ENCODE data around the gene KCTD2. TPM values are rescaled to one million over a fixed set of nuclear protein-coding genes. Genes with fewer than 3 reads are reported as not detected.

Gene KCTD2
- total and polyA plus RNA-seq, 9 of the 15 experiments (the other 6 are each of a cell fraction or from before 2014, with no cell fraction given): 1.7 to 32.9 (median 15.8) TPM

GRCh38 chr17:75074532-75074931 is 27.5 kb downstream of the KCTD2 start (continued):
- TF ChIP-seq ZBTB12 (CRISPR knock-in tag; IDR thresholded peaks at IDR 0.05): no peak
- TF ChIP-seq ZNF512 (tag; IDR thresholded peaks at IDR 0.05): no peak
- no peak for TF ChIP-seq MCM7 (IDR thresholded peaks at IDR 0.05)
- no peak for TF ChIP-seq DDX20 (tag; IDR thresholded peaks at IDR 0.05; ENCODE audit: low read depth)
- TF ChIP-seq KDM1A (IDR thresholded peaks at IDR 0.05): peak; percentile 37 to 62; a peak in 2 of 4 replicates
- no peak for TF ChIP-seq TSC22D4 (tag; IDR thresholded peaks at IDR 0.05)
- no peak for TF ChIP-seq CREM (IDR thresholded peaks at IDR 0.05; ENCODE audit: low read depth)
- TF ChIP-seq TBL1XR1 (IDR thresholded peaks at IDR 0.05; ENCODE audit: low read length in 2 of 2): no peak
- no peak for TF ChIP-seq HMG20A (CRISPR knock-in tag; conservative IDR thresholded peaks at IDR 0.05)
- TF ChIP-seq HDAC2 (IDR thresholded peaks at IDR 0.05): 0 out of 2 replicates have a peak, but pooled peaks have one; percentile 35
- no peak for TF ChIP-seq ZNF24 (IDR thresholded peaks at IDR 0.05)
- no peak for TF ChIP-seq ASH1L (IDR thresholded peaks at IDR 0.05; ENCODE audit: borderline replicate concordance, low read depth, partially characterized antibody)
- no peak for TF ChIP-seq EGR1 (conservative IDR thresholded peaks at IDR 0.05)
- no peak for TF ChIP-seq TCF7 (IDR thresholded peaks at IDR 0.05; ENCODE audit: borderline replicate concordance)
- no peak for TF ChIP-seq ARID3B (CRISPR knock-in tag; IDR thresholded peaks at IDR 0.05; ENCODE audit: borderline replicate concordance)
- TF ChIP-seq NR1H2 (CRISPR knock-in tag; IDR thresholded peaks at IDR 0.05): no peak
- TF ChIP-seq SREBF2 (CRISPR knock-in tag; IDR thresholded peaks at IDR 0.05): no peak
- no peak for TF ChIP-seq RBM15 (IDR thresholded peaks at IDR 0.05; ENCODE audit: insufficient read depth, low read length)
- no peak for TF ChIP-seq ZNF232 (CRISPR knock-in tag; IDR thresholded peaks at IDR 0.05)
- no peak for TF ChIP-seq CGGBP1 (CRISPR knock-in tag; IDR thresholded peaks at IDR 0.05)
- TF ChIP-seq MCM2 (IDR thresholded peaks at IDR 0.05; ENCODE audit: low read depth): no peak
- TF ChIP-seq ZNF324 (CRISPR knock-in tag; IDR thresholded peaks at IDR 0.05): no peak
- no peak for TF ChIP-seq MBD2 (IDR thresholded peaks at IDR 0.05; ENCODE audit: borderline replicate concordance, low read depth)
- TF ChIP-seq ZNF79 (CRISPR knock-in tag; IDR thresholded peaks at IDR 0.05; ENCODE audit: low read depth): no peak
- TF ChIP-seq BHLHE40 (IDR thresholded peaks at IDR 0.05; ENCODE audit: low read length): 0 out of 2 replicates have a peak, but pooled peaks have one; percentile 35
- no peak for TF ChIP-seq POLR2AphosphoS2 (IDR thresholded peaks at IDR 0.05; ENCODE audit: low read length)
- TF ChIP-seq HDGF (IDR thresholded peaks at IDR 0.05): no peak; the same call in 1 of the 2 replicates
- no peak for TF ChIP-seq CEBPG (CRISPR knock-in tag; IDR thresholded peaks at IDR 0.05)
- TF ChIP-seq CEBPG (tag; conservative IDR thresholded peaks at IDR 0.05 in 1 of 2, IDR thresholded peaks at IDR 0.05 in 1 of 2): no peak
- TF ChIP-seq SMARCB1 (IDR thresholded peaks at IDR 0.05; ENCODE audit: insufficient read length, low read depth): no peak
